Mesenteric fat pad (tissue), 1 donor: Measurements from ENCODE around the gene IMMT. TPM values are rescaled to one million over a fixed set of nuclear protein-coding genes. Genes with fewer than 3 reads are reported as not detected.

ENCODE experiments used
- DNase-seq: peaks from one replicate; pipeline ENCODE4 v3.0.0-alpha.2; 2020; ENCODE audit warnings: low spot score
- total RNA-seq: library from RNA; stranded (reverse); fragmentation: NEBNext Ultra II Directional; extraction: Animal tissue kit (Norgen Biotek cat#: 25700); gene quantifications from one replicate; pipeline ENCODE4 v1.2.1, GENCODE V29; 2021
- donor health status: DM: yes; HTN: yes; CAD: no.

The IMMT gene
- total RNA-seq, 1 donor from 2014 or later: 85.2 TPM

DNA sequence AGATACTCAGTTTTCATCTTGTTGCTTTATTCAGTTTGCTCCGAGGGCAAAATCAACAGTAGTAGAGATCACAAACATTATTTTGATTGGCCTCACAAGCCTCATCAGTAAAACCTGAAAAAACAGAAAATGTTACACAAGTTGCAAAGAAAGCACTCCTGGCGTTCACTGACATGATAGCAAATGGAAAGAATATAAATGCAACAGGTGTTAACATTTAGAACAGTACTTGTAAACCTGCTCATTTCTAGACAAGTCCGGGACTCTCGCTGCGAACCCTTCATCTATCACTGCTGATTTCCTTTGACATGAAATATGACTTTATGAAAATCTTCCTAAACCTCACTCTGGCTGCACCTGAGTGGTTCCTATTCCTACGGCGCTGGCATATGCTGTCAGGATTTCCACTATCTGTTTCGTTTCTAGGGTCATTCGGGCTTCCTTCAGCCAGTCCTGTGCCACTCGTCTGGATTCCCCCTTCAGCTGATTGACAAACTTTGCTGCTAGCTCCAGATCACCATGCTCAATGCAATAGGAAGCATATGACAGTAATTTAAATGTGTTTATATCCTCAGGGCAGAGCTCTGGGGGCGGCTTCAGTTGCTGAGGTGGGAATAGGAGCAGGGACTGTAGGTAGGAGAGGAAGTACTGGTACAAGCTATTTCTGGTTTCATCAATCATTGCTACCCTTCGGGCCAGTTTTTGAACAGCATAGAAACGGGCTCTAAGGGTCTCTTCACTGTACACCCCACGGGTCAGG is 51.2 kb downstream of the IMMT start:
- no peak for DNase-seq

DNA sequence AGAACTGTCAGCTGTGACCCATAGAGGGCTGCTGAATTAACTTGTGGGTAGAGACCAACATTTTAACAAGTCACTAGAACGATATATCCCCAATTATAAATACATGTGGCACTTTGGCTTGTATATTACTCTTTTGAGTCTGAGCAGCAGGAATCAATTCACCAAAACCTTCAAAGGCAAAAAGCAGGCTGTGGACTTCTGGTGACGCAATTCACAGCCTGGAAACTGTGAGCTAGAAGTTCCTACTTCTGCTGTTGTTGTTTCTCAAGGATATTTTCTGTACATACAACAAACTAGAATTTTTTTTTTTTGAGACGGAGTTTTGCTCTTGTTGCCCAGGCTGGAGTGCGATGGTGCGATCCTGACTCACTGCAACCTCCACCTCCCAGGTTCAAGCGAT is 52.0 kb downstream of the IMMT start:
- DNase-seq: no peak

DNA sequence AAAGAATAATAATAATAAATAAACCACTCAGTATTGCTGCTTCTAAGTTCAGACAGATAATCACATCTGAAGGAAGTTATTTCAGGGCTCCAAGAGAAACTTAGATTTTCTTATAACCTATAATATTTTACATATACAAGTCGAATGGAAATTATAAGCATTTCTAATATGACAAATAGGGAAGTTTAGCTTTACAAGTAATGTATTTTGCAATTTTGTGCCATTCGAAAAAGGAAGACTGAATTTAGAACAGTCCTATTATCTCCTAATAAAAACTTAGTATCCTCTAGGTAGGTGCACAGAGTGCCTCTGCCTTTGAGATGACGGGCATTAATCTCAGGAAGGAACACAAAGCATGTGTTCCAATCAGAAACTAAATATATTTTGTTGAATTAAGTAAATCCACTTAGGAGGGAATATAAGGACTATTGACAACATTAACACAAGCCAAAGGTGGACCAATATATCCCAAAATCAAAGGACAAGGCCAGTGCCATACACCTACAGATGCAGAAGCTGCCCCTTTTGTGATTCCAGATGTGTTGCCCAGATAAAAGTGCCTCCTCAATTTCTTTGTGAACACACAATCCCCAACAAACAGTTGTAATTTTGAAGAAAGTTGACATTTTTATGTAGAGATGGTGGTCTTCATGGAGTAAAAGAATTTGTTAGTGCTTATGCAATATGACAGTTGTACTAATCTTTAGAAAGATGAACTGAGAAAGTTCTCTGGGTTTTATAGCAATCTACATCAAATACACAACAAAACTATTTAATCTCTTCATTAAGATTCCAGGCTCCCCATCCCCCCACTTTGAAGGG is 52.6 kb downstream of the IMMT start:
- no peak for DNase-seq

DNA sequence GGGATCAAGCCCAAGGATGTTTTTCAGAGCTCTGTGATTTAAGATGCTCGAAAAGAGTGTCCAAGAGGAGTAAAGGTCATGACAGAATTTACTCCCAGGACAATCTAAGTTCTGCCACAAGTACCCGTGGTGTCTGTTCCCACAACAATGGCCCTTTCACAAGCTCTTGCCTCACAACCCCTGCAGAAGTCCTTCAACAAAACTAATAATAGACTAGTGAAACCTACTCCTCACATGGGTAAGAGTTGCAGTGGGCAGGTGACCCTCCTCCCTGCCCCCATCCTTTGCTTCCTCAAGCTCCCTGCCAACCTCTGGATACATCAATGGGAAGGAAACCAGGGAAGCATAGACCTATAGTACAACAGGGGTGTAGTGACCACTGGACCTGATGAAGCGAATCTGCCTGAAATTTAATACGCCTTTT is 54.3 kb downstream of the IMMT start:
- DNase-seq: no peak

DNA sequence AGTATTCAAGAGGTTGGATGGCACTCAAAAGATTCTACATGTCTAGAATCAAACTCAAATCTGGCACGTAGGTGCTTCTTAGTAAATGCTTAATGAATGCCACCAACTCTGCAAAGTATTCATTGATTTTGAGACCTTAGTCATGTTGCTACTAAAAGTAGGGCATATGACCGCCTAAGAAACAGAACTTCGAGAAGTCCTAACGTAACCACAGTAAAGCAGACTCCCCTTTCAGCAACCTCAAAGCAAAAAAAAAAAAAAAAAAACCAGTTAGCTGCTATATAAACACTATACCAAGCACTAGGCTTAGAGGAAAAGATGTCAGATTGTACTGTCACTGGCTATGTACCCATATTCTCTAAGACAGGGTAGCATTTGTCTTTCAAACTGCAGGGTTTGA is 55.3 kb downstream of the IMMT start:
- no peak for DNase-seq

DNA sequence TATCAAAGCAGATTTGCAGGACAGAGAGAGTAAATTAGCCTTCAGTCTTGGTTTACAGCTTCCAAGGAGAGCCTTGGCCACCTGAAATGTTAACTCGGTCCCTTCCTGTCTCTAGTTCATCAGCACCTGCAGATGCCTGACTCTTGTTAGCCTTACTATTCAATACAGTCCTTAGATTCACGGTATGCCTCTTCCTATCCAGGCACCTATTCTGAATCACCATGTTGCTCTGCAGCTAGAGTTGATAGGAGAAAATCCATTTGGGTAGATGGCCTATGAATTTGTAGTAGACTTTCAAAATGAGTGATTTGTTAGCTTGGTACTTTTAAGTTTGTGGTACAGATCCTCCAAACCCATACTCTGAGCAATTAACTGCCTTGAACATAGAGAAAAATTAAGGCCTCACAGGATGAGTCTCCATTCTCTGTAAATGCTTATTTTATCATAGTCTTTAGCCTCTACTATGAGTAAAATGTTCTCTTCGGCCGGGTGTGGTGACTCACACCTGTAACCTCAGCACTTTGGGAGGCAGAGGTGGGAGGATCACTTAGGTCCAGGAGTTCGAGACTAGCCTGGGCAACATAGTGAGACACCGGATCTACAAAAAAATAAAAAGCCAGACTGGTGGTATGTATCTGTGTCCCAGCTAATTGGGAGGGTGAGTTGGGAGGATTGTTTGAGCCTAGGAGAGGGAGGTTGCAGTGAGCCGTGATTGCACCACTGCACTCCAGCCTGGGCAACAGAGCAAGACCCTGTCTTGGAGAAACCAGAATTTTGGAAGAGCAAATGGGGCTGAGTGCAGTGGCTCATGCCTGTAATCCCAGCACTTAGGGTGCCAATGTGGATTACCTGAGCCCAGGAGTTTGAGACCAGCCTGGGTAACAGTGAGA is 56.3 kb downstream of the IMMT start:
- no peak for DNase-seq

DNA sequence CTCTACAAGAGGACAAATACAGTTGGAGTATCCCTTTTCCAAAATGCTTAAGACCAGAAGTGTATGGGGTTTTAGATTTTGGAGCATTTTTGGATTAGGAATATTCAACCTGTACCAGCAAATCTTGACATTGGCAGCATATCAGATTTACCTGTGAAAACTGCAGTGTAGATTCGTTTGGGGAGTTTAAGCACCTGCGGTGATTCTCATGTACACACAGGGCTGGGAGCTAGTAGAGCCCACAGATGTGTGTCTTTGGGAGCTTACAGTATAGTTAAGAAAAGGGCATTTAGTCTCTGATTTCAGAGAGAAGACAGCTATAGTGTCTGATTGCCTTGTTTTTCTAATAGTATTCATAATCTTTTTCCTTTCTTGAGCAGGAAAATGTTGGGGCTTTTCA is 59.1 kb downstream of the IMMT start:
- no peak for DNase-seq

DNA sequence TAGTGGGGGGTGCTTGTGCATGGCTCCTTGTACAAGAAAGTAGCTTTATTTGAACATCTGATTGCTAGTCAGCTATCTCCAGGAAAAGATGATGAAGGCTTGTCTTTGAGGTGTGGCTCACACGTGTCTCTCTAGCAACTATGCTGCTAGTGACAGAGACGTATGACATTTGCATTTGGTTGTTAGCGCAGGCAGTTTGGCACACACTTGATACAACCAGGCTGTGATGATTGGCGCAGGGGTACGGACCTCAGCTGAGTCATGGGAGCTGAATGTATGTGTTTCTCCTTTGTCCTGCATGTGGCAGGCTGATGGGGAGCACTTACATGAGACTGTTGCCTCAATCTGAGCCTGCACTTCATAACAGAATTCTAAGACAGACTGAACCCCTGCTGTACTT is 59.6 kb downstream of the IMMT start:
- no peak for DNase-seq

DNA sequence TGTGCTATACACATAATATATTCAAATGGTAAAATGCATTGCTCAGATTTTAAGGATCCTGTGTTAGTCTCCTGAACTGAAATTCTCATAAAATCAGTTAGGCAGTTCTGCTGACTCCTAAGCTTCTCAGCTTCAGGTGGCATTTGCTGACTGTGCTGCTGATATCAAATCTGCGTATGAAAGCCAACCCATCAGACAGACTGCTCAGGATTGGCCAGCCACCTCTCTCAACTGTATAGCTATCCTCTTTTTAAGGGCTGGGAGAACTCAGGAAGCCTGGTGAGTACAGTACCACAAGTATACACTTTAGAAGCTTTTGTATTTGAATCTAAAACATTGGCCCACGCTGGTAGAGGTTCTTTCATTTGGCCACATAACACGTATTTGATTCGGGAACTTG is 60.6 kb downstream of the IMMT start:
- DNase-seq: no peak

DNA sequence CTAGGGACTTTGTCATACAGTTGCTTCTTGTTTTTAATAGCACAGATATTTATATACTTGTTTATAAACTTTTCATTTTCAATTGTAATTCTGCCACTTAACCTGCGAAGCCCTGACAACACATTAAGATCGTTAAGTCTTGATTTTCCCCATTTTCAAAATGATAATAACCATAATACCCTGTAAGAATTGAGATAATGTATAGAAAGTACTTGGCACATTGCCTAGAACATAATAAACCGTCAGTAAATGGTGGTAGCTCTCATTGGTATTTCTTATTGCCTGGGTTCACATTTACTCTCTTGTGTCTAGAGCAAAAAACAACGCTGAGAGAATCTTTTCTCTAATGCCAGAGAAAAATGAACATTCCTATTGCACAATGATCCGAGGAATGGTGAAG is 70.6 kb downstream of the IMMT start:
- DNase-seq: no peak

DNA sequence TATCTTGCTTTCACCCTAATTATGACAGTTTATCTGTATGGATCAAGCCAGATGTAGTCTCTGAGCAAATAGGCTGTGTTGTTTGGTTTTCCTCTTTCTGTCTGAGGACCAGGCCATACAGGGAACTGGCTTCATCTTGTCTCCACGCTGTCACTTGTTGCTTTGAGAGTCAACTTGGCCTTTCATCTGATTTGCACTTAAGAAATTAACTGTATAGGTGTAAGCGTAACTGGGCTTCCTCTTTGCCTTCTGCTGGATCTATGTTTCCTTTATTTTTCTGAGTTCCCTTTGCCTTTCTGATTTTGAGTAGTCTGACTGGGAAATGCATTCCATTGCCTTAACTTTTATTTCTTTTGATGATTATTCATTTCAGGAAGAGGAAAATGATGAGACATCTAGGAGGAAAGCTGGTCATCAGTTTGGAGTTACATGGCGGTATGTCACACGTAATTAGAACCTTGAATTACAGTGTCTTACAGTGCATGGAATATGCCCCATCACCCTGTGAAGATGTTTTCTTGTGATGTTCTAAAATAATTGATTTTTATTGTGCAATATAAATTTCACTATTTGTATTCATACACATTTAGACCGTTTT is 71.8 kb downstream of the IMMT start:
- DNase-seq: no peak

DNA sequence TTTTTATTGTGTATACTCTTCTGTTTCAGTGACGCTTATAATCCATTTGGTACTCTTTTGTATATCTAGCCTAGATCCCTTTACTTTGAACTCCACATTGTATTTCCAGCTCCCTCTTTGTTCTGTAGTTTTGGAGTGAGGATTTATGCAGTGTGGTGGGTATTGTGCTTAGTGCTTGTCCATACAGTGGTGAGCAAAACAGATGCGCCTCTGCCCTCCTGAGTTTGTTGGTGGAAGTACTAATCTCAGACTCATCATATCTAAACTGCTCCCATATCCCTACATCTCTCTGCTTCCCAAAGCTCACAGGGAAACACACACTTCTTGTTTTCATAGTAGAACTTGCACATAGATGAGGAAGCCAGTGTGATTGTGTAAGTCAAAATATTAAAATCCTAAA is 77.1 kb downstream of the IMMT start:
- no peak for DNase-seq

DNA sequence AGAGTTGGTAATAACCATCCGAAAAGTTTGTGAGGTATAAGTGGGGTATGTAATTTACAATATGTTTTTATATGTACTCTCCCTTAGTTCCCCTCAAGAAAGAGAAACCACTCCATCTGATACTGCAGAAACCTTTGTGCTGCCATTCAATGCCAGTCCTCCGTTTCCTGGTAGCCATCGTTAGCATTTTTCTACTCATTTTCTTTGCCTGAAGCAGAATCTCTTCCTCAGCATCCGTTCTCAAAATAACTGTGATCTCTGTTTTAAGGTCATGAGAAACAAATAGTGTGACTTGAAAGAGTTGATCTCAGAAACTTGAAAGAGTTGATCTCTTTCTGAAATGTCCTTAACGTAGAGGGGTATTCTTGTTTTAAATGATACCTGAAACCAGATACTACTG is 88.2 kb downstream of the IMMT start:
- DNase-seq: no peak

DNA sequence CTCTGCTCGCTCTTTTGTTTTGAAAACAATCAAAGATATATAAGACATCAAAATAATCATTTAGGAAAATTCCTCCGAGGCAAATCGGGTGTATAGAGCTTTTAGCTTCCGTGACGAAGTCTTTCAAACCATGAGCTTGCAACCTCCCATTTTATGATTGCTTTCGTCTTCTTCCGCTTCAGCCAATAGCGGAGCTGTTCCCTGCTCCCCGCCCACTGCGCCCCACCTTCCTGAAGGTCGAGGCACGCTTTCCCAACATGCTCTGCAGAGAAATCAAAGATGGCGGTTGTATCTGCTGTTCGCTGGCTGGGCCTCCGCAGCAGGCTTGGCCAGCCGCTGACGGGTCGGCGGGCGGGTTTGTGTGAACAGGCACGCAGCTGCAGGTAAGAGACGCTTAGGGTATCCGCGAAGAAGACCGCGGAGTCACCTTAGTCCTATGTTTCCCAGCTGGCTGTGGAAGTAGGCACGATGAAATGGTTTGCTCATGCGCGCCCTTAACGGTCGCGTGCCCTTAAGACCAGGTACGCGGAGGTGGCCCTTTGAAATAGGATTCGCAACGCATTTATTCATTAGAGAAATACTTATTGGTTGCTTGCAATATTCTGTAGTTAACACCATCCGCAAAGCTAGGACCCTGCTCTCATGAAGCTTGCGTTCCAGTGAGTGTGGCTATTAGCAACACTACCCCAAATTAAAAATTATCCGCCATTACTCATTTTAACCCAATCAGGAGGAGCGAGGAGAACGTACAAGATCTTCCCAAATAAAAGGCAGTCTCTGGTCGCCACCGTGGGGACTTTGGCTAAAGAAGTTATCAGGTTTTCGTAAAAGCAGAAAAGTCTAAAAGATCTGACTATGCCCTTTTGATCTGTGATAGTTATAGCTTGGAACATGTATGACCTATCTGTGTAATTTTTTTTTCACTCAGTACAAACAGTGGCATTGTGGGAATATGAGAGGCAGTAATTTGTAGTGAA is 89.0 kb downstream of the IMMT start, which contains the start of gene PTCD3:
Gene PTCD3 (plus strand): TSS at position 267 of the 977 bp plus-strand sequence. CDS start 13 bp downstream, at position 280.
- DNase-seq: peak; percentile 95

DNA sequence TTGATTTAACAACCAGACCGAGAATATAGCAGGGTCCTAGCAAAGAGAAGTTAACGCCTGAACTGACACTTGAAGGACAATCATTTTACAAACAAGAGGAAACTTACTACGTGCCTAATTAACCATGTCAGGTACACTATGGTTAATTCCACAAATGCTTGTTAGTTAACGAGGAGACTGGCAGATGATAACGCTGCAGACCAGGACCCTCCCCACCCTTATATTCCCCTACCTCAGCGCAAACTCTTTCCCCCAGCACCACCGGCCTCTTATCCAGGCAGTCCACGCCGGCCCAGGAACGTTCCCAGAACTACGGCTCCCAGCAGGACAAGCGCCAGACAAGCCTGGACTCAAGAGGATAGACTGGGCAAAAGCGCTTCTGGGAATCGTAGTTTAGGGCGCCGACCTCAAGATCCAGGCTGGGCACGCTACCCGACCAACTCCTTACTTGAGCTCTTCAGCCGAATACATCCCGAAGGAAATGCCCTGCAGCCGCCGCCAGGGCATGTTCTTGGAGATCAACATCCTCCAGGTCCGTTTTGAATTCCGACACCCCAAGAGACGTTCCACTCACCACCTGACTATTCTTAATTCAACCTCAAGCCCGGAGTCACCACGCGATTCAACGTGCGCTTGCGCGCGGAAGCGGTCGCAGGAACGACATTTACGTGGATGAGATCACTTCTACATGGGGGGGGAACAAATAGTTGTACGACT is 89.9 kb downstream of the IMMT start, which contains the start of gene POLR1A:
Gene POLR1A (minus strand): TSS at position 635 of the 717 bp plus-strand sequence. CDS start 110 bp downstream, at position 525.
- peak; percentile 93 for DNase-seq

DNA sequence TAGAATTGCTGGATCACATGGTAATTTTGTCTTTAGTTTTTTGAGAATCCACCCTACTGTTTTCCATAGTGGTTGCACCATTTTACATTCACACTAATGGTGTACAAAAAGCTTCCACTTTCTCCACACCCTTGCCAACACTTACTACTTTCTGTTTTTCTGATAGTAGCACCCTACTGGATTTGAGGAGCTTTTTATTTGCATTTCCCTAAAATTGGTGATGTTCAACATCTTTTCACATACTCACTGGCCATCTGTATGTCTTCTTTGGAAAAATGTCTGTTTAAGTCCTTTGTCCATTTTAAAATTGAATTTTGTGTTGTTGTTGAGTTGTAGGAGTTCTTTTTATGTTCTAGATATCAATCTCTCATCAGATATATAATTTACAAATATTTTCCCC is 93.1 kb downstream of the IMMT start:
- no peak for DNase-seq

DNA sequence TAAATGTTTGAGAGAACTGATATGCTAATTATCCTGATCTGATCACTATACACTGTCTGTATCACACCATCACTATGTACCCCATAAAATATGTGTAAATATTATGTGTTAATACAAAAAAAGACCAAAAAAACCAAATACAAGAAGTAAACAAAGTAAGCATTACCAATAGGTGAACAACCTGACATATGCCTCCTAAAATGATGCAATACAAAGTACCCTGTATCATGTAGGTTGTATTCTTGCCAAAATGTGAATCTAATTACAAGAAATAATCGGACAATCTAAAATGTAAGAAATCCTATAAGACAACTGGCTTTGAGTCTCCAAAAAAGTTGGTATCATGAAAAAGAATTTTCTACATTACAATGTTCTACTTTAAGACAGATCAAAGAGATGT is 97.3 kb downstream of the IMMT start:
- no peak for DNase-seq

DNA sequence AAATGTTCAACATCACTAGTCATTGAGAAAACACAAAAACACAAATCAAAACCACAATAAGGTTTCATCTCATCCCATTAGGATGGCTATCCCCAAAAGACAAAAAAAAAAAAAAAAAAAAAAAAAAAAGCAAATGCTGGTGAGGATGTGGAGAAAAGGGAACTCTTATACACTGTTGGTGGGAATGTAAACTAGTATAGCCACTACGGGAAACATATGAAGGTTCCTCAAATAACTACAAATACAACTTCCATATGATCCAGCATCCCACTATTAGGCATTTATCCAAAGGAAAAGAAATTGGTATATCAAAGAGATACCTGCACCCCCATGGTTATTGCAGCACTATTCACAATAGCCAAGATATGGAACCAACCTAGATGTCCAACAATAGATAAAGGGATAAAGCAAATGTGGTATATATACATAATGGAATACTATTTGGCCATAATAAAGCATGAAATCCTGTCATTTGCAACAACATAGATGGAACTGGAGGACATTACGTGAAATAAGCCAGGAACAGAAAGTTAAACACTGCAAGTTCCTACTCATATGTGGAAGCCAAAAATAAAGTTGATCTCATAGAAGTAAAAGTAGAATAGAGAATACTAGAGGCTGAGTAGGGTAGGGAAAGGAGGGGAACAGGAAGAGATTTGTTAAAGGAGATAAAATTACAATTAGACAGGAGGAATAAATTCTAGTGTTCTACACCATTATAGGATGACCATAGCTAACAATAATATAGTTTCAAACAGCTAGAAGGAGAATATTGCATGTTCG is 98.0 kb downstream of the IMMT start:
- DNase-seq: no peak
